Measurements from ENCODE around the gene RPLP1.
A peak's percentile ranks its signal among the peaks of the same experiment; 100 is the strongest.
"Not testable (repeated sequence)": the region's sequence is repeated elsewhere in the genome, so short reads cannot be mapped to it uniquely, and the experiment has no call there.

Gene RPLP1

DNA sequence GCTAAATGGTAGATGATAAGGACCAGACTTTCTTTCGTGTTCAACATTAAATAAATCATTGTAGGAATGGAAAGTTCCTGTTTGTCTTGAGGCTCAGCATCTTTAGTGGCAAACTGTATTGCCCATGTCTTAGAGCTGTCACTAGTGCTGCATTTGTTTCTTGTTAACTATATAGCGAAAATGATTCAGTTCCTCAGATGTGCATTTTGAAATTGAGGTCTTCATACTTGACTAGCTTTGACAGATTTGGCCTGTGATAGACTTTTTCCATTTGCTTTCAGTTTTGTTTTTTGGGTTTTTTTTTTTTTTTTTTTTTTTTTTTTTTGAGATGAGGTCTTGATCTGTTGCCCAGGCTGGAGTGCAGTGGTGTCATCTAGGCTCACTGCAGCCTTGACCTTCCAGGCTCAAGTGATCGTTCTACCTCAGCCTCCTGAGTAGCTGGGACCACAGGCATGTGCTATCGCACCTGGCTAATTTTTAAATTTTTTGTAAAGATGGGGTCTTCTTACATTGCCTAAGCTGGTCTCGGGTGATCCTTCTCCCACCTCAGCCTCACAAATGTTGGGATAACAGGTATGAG lies 9.5 kb upstream of the RPLP1 start:
- DNase-seq: no peak

DNA sequence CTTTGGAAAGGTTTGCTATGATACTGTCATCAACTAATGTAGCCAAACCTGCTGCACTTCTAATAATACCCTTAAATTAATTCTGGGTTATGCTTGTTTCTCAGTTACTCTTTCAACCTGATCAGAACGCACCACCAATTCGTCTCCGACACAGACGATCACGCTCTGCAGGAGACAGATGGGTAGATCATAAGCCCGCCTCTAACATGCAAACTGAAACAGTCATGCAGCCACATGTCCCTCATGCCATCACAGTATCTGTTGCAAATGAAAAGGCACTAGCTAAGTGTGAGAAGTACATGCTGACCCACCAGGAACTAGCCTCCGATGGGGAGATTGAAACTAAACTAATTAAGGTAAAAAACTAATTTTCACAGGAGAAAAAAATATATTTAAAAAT lies 7.9 kb upstream of the RPLP1 start:
- DNase-seq: no peak

DNA sequence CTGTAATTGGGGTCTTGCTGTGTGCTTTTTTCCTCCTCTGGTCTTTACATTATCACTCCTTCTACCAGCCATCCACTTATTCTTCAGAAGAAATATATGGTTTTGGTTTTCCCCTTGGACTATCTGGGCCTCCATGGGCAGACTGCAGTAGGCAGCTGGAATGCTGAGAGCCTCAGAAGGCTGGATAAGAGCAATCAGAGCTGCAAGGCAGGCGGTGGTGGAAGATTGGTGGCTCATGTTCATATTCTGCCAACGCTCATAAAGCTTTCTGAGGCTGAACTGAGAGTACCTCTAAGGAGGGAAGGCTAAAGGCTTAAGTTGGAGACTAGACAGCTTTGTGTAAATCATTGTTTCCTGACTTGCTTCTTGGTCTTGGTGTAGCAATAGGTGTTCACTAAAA lies 5.7 kb upstream of the RPLP1 start:
- DNase-seq: no peak

DNA sequence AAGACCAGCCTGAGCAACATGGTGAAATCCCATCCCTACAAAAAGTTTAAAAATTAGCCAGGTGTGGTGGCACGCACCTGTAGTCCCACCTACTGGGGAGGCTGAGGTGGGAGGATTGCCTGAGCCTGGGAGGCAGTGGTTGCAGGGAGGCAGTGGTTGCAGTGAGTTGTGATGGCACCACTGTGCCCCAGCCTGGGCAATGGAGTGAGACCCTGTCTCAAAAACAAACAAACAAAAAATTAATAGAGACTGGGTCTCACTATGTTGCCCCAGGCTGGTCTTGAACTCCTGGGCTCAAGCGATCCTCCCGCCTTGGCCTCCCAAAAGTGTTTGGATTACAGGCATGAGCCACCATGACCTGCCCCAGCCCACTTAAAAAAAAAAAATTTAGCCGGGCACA lies 2.4 kb upstream of the RPLP1 start:
- DNase-seq: not testable (repeated sequence)

DNA sequence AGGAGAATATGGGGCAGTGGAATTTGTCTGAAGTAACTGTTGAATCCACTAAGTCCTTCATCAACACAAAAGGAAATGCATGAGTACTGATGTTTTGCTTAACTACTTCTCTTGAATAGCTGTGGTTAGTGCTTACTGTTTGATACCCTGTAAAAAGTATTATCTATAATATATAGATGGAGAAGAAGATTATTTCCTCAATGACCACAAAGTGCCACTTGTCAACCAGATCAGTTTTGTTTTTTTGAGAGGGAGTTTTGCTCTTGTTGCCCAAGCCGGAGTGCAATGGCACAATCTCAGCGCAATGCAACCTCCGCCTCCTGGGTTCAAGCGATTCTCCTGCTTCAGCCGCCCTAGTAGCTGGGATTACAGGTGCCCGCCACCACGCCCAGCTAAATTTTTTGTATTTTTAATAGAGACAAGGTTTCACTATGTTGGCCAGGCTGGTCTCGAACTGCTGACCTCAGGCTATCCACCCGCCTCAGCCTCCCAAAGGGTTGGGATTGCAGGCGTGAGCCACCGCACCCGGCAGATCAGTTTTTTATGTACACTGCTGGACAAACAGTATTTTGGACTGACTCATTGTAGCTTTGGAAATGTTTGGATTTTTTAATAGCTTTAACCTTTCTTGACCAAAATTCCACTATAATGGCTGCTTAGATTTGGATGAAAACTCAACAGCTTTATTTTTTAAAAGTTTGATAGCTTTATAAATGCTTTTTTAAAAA lies 1.5 kb upstream of the RPLP1 start:
- no peak for DNase-seq

DNA sequence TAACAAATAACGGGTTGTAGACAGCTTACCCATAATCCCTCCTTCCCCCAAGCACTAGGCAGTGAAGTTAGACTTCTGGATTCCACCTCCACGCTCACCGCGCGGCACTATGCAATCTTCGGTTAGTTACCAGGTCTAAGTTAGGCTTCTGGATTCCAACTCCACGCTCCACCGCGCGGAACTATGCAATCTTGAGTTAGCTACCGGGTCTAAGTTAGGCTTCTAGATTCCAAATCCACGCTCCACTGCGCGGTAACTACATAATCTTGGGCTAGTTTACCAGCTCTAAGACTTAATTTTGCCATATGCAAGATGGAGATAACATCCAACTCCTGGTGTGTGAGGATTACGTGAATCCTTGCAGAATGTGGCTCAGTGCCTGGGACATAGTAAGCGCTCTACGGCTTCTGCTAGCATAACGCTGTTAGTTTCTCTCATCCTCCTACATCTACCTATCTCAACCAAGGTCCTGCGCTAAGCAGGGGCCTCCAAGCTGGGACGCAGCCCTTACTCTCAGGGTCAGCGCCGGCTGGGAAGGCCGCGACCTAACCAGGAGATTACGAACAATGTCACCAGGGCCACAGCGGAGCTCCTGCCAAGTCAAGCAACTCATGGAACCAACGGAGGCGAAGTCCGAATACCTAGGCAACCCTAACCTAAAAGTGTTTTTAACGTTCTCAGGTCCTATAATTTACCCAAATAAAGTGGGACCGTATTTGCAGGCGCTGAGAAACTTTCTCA lies 497 bp upstream of the RPLP1 start:
- no peak for DNase-seq

DNA sequence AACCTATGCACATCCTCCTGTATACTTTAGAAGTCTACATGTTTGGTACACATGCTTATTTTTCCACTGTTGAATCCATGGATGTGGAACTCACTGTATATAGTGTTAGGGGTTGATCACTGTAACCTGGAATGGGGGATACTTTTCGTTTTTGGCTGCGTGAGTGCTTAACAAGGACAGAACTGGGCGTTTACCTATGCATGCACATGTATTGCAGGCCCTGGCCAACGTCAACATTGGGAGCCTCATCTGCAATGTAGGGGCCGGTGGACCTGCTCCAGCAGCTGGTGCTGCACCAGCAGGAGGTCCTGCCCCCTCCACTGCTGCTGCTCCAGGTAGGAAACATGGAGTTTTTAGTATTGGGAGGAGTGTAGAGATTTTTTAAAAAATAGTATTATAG lies 2.3 kb downstream of the RPLP1 start:
- DNase-seq: no peak

DNA sequence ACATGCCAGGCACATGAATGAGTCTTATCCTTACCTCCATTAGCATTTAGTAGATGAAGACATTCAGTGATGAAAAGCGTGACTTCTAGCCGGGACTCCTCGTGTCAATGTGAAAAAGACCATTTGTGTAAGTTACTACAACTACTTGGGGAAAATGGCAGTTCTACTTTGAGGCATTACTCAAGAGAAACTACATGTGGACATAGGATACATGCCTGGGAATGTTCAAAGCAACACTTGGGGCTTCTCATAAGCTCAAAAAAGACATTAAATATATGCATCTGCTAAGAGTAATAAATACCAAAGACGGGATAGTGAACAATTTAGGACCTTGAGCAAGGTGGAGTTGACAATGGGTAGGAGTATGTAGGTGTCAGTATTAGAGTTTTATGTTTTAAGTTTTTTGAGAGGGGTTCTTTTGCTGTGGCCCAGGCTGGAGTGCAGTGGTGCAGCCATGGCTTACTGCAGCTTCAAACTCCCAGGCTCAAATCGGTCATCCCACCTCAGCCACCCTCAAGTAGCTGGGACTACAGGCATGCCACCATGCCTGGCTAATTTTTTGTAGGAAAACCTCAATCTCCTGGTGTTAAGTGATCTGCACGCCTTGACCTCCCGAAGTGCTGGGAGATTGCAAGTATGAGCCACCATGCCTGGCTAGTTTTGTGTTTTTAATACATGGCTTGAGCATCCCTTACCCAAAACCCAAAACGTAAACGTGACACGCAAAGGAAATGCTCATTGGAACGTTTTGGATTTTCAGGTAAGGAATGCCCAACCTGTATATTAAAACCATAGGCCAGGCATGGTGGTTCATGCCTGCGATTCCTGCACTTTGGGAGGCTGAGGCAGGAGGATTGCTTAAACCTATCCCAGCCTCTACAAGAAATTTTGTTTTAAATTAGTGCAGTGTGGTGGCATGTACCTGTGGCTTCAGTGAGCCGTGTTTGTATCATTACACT lies 3.9 kb downstream of the RPLP1 start:
- DNase-seq: no peak

DNA sequence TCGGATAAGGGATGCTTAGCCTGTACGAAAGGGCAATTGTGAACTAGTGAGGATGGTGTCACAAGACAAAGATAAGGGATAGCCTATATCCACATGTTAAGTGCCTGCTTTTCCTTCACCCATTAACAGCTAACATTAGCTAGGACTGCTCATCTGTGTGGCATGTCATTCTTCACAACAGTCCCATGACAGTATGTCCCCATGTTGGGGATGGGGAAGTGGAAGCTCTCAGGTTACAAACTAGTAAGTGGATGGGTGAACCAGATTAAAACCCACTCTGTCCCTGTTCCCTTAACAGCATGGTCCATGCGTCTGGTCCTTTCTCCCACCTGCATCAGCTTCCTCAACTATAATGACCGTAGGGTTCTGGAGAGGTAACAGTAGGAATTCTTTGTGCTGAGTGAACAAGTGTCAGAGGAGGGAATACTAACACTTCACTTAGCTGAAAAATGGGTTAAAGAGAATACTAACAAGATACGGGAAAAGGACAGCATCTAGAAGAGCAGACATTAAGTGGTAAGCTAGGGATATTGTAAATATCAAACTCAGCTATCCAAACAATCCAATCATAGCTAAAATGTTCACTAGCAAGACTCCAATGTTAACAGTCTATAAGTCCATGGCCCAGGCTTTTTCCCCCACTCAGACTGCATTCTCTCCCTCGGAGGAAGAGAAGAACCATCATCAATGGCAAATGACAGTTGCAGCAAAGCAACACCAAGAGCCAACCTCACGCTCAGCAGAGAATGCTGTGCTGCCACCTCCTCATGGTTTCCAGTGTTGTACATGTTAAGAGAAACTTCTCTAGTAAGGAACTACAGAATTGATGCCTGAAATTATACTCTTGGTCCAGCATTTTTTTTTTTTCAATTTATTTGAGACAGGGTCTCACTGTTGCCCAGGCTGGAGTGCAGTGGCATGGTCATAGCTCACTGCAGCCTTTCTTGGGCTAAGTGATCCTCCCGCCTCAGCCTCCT lies 5.0 kb downstream of the RPLP1 start:
- no peak for DNase-seq

DNA sequence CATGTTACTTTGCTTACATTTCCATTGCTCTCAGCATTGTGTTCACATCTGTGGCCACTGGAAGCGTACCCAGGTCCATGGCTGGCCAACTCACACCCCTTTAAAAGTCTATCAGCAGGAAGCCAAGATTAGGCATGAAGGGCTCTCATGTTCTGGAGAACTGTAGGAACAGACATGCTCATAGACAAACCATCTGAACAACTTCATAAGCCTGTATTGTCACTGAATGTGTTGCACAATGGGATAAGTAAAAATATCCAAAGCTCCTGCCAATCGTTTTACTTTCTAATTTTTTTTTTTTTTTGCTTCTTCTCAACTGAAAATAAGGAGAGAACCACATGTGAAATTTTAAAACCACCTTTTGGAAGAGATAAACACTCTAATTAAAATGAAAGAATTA lies 6.4 kb downstream of the RPLP1 start:
- DNase-seq: no peak

DNA sequence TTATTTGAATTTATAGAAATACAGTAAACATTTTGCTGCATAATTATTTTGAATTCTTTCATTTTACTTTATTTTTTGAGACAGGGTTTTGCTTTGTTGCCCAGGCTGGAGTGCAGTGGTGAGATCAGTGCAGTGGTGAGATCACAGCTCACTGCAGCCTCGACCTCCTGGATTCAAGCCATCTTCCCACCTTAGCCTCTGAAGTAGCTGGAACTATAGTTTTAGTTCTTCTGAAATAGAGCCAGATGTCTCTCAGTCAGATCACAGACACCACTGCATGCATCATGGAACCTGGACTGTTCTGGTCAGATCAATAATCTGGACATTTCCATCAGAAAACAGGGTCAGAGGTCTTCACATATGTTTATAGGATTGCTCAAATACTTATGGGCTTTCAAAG lies 7.9 kb downstream of the RPLP1 start:
- no peak for DNase-seq

DNA sequence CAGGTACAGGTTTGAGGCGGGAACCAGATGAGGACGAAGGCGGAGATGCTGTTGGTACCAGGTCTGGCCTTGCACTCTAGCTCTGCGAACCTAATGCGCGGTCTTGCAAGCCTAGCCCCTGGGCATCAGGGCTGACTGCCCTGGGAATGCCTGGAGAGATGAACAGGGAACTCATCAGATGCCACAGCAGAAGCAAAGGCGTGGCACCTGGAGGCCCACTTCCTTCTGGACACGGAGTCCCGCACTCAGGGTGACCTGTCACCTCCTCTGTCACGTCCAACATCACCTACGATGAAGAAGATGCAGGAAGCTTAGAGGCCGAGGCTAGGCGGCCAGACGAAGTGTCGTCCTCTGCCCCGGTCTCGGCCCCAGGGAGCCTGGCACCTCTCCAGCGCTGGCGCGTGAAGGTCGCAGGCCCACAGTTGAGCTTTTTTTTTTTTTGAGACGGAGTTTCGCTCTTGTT lies 9.4 kb downstream of the RPLP1 start:
- no peak for DNase-seq

DNA sequence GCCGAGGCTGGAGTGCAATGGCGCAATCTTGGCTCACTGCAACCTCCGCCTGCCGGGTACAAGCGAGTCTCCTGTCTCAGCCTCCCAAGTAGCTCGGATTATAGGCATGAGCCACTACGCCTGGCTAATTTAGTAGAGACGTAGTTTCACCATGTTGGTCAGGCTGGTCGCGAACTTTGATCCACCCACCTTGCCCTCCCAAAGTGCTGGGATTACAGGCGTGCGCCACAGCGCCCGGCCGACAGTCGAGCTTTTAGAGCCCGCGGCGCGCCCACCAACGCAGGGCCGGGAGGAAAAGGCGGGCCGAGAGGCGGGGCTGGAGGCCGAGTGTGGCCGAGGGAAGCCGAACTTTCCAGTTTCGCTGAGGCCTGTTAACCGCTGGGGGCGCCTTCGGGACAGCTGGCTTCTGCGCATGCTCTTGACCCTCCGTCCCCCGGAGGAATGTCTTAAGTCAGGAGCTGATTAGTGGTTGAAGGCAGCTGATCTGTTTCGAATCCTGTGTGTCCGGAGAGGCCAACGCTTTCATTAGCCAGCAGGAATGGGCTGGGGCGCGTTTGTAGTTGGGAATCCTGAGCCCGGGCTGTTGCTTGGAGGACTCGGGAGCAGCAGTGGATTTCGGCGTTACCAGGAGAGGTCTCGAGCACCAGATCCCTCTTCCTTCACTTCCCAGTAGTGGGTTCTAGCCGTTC lies 10.0 kb downstream of the RPLP1 start:
- DNase-seq: peak; percentile 69 to 76

DNA sequence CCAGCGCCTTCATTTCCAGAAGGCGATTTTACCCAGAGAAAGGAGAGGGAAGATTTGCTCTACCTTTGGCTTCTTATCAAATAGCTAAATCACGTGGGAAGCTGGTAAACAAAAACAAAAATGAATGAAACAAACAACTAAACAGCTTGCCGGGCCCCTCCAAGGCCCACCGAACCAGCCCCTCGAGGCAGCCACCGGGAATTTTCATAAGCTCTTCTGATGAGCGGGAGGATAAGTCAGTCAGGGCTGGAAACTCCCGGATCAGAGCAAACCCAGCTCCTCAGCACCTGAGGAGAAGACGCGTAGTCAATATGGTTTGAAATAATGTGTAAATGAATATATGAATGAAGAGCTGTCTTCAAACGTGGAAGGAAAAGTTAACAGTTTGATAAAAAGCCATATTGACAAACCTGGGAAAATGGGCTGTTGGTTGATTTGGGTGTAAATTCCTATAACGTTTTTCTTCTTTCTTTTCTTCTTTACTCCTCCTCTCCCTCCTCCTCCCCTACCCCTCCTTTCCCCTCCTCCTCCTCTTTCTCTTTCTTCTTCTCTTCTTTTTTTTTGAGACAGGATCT lies 10.7 kb downstream of the RPLP1 start:
- no peak for DNase-seq

DNA sequence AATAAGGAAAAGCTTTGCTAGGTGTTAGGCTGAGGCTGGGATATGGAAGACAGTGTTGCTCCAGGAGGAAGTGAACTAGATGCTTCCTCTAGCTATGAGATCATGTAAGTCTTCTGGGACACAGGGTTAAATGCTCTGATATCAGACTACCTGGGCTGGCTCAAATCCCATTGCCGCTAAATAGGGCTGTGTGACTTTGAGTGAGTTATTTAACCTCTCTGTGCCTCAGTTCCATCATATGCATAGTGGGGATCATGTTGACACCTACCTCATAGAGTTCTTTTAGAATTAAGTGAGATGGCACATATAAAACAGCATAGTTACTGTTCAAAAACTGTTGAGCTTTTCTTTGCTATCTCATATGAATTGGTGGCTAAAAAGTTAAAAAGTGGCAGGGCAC lies 12.6 kb downstream of the RPLP1 start:
- no peak for DNase-seq

DNA sequence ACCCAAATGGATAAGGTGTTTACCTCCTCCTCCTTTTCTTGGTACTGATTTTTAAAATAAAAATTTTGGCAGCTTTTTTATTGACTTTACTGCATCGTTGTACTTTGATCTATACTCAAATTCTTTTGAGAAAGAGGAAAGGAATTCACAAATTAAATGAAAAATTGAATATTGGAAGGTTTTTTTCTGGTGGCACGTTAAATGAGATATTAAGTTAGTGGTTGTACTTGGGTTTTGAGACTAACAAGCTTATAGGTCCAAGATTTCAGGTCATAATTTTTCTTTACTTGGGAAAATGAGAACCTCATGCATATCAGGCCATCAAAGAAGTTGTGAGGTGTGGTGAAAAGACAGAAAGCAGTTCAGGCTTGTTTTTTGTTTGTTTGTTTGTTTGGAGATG lies 14.1 kb downstream of the RPLP1 start:
- no peak for DNase-seq

DNA sequence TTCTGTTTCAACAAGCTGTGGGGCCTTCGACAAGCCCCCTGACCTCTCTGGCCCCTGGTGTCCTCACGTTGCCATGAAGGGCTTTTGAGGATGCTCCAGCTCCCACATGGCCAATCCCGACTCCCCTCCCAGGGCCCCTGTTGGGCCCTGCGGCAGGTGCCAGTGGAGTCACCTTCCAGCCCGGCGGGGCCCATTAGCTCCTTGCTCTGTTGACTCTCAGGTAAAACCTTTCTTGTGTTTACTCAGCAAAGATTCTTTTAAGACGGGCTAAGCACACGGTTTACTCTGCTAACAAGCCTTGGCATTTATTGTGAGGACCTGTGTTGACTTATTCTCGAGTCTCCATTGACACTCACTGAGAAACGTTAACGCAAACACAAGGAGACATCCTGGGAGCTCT lies 15.0 kb downstream of the RPLP1 start:
- DNase-seq: no peak

DNA sequence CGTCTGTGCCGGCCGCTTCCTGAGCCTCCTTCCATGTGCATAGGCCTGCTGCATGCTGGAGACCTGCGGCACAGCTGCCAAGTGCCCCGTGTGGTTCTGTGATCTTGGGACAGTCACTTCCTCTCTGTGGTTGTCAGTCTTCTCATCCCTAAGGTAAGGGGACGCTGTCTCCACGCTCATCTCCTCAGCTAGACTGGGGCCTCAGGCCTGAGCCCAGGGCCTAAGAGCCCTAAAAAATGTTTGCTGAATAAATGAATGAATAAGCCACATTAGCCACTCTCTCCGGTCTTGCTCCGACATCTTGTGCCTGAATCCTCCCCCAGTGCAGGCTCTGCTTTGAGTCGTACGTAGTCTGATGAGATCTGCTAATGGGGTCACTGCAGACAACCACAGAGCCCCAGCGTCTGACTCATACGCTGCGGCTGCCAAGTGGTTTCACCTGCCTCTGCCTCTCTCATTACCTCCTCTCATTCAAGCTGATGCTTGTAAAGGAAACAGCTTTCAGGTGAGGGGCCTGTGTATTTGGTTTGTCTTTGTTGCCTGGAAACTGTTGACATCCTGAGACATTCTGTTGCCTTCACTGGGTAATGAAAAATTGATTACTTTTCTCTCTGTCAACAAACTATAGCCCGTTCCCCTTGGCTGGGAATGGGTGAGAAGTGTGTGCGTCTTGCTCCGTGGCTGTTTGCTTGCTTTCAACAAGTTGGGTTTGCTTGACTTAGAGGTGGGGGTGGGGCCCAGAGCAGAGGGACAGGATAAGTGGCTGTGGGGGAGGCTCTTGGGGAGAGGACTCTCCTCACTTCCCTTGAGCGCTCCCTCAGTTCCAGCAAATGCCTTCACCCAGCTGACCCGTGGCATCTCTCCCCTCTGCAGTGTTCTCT lies 15.9 kb downstream of the RPLP1 start:
- DNase-seq: no peak

DNA sequence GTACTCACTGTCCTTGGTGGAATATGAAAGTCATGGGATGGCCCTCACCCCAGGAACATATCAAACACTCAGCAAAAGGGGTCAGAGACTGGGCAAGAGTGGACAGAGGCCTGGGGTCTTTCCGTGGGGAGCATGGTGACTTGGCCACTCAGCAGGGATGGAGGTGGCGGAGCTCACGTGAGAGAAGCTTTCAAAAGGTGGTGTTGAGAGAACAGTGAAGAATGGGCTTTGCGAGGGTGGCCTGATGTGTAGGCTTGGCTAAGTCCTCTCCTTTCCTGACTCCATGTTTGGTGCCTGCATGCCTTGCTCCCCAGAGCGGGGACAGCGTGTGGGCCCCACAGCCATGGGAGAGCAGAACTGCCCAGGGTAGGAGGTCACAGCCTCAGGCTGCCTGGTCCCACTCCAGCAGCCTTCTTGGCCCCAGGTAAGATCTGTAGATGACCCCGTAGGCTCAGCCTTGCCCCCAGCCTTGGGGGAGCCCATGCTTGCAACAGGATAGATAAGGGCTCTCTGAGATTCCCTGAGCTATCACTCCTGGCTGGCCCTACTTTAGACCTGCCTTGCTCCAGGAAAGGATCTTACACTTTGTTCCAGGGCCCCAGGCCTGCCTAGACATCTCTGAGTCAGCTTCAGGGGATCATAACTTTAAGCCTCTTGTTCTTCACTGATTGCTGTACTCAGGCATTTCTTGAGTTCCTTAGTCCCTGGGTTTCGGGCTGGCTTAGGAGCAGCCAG lies 17.0 kb downstream of the RPLP1 start:
- DNase-seq: no peak
